GM04503 (cell line): ENCODE data around the gene CDC42BPA.

Source experiments
- DNase-seq: peaks from one replicate; pipeline ENCODE4 v3.0.0-alpha.2; 2012; ENCODE audit warnings: low read depth

CDC42BPA gene

DNA sequence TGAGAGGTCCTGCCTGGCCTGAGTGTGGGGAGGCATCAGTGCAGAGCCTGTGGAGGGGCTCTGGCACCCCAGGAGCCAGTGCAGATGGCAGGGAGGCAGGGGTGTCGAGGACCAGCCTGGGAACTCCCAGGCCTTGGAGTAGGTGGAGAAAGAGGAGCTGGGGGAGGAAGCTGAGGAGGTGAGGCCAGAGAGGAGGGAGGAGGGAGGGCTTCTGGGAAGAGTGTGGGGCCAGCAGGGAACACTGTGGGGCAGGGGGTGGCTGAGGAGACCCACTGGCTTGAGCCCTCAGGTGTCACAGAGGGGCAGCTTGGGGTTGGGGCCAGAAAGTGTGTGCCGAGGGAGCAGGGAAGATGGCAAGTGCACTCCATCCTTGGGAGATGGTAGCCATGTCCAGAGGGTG lies 374.4 kb downstream of the CDC42BPA start:
- DNase-seq = no peak

DNA sequence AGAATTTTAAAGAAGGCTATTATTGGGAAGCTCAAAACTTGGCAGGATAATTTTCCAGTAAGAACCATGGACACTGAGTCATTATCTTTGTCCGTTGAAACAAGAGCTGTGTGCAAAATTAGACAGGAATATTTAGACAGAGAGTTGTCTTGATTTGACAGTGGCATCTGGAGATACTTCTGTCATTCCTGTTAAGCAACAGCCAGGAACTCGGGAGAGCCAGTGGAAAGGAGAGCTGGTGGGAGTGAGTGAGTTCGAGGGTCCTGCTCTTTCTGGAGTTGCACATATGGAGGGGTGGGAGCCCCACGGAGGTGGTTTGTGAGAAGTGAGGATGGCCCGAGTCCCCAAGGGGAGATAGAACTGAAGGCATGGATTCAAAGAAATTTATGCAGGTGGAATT lies 375.1 kb downstream of the CDC42BPA start:
- DNase-seq = no peak

DNA sequence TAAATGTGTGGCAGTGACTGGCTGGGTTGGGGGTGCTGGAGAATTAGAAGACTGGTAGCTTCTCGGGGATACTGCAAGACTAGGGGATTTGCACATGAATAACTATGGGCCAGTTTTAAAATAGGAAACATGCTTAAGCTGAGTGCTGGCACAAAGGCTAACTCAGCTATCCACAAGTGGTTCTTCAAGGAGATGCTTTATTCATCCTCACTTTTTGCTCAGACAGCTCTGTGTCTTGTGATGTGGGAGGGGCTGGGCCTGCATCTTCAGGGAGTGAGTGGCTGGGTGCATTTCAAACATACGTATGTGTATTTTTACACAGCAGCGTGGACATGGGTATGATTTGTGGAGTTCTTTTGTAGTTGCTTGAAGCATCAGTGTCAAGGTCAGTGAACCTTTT lies 375.9 kb downstream of the CDC42BPA start:
- DNase-seq = no peak

DNA sequence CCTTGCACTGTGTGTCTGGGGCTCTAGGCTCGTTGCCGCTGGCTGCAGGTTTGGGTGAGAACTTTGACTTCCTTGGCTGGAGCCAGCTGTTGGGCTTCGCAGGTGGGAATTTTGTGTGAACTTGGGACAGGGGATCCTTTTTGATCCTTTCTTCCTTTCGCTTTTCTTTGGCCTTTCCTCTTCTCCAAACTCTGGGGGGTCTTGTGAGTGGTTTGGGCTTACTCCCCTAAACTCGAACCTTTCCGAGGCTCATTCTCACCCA lies 377.6 kb downstream of the CDC42BPA start:
- DNase-seq = no peak

DNA sequence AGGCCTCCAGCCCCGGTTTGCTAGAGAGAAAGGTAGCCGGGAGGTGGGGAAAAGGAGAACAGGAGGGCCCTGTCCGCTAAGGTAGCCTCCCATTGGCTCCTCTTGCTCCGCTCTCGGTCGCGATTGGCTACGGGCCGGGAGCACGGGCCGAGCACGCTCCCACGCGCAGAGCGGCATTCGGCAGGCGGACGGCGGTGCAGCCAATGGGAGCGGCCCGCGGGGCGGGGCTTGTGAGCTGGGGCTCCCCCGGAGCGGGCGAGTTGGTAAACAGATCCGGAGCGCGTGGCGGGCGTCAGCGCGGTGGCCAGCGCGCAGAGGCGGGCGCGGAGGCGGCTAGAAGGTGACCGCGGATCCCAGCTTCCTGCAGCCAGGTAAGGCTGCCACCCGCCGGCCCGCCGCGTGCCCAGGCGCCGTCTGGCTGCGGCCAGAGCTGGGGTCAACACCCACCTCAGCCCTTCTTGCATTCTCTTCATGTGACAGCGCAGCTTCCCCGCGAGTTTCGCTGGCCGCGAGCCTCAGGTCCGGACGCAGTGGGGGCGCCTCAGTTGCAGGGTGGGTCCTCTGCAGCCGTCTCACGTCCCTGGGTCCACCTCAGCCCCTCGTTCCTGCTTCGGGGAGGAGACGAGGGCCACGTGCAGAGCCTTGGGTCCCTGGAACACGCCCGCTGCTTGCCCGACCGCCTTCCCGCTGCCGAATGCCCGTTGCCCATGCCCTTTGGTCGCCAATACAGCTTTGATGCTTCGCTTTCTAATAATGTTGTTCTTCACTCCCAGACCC lies 378.1 kb downstream of the CDC42BPA start, which contains the start of gene COQ8A:
Gene COQ8A (plus strand): TSS at position 266 of the 777 bp plus-strand sequence. CDS start 21,092 bp downstream, outside the sequence.
- peak; percentile 96 for DNase-seq
